Immature natural killer cell (primary cell): ENCODE data around the gene CDH23. TPM values are rescaled to one million over a fixed set of nuclear protein-coding genes. Genes with fewer than 3 reads are reported as not detected.
"Not testable (repeated sequence)": the region's sequence is repeated elsewhere in the genome, so short reads cannot be mapped to it uniquely, and the experiment has no call there.

Source experiments
- DNase-seq, 3 donors: peaks; one replicate each; pipeline ENCODE4 v3.0.0; 2022; ENCODE audit warnings: mixed read lengths in 1 of 3
- H3K27ac Mint-ChIP-seq, 6 donors: one replicate each; pipeline ENCODE4 v1.8.0; 2020; ENCODE audit warnings: mixed read lengths in 6 of 6, mild to moderate bottlenecking in 5 of 6, inconsistent platforms in 4 of 6, moderate library complexity in 3 of 6
- H3K27me3 Mint-ChIP-seq, 3 donors: one replicate each; pipeline ENCODE4 v1.8.0; 2020 to 2021; ENCODE audit warnings: low read depth in 3 of 3, mild to moderate bottlenecking in 3 of 3, mixed read lengths in 3 of 3, moderate library complexity in 3 of 3, inconsistent platforms in 1 of 3
- H3K36me3 Mint-ChIP-seq, 3 donors: one replicate each; pipeline ENCODE4 v1.8.0; 2020; ENCODE audit warnings: mixed read lengths in 3 of 3, inconsistent platforms in 2 of 3, mild to moderate bottlenecking in 2 of 3
- H3K4me1 Mint-ChIP-seq, 2 donors: one replicate each; pipeline ENCODE4 v1.8.0; 2020; ENCODE audit warnings: inconsistent platforms in 2 of 2, mild to moderate bottlenecking in 2 of 2, mixed read lengths in 2 of 2, moderate library complexity in 1 of 2
- H3K4me3 Mint-ChIP-seq, 5 donors: one replicate each; pipeline ENCODE4 v1.8.0; 2020; ENCODE audit warnings: mild to moderate bottlenecking in 5 of 5, mixed read lengths in 5 of 5, inconsistent platforms in 3 of 5, moderate library complexity in 3 of 5
- H3K9me3 Mint-ChIP-seq, 6 donors: one replicate each; pipeline ENCODE4 v1.8.0; 2020; ENCODE audit warnings: mild to moderate bottlenecking in 6 of 6, mixed read lengths in 6 of 6, inconsistent platforms in 4 of 6, moderate library complexity in 3 of 6
- polyA plus RNA-seq, 3 donors: library from polyadenylated mRNA; unstranded; fragments of 300-500 nt; fragmentation: Illumina TruSeq; gene quantifications; one replicate each; pipeline ENCODE4 v1.2.3, GENCODE V29; 2021

The CDH23 gene
- polyA plus RNA-seq, 3 donors from 2014 or later, result 0.47 to 0.59 TPM; not detected in 1

DNA sequence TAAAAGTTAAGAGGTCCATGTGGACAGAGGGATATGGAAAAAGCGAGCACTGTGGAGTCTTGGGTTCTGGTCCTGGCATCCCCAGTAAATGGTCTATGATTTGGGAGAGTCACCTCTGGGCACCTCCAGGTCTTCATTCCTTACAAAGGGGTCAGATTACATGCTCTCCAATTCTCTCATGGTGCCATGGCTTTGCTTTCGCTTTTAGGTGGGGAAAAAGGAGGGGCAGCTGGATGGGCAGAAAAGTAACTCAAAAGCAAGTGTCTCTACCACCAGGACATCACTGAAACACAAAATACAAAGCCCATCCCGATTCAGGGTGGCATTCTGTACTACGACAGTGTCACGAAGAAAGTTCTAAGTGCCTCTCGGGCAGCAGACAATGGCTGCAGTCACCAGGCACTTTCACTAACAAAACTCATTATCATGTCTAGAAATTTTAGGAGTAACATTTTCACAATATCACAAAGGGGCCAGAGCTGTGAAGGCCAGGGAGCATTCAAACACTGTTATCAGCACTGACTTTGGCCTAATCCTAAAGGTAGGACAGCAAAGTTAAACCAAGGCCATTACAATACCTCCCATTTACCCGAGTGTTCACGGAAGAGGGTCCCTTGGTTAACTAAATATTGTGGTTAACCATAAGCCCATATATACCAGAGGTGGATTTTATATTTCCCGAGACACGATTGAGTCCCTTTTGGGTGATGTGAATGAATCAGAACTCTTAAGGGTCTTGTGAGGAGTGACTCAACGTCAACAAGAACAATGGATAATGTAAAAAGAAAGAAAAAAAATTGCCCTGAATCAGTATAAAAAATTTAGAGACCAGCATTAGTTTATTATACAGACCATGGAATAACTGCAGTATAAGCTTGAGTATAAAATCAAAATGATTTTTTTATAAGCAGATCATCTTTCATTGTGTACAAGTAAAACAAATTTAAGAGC, 451.9 kb downstream of the CDH23 start:
- peaks cover 63 to 76% of the 10 kb centered on the region in 2 donors for H3K4me1 Mint-ChIP-seq
- peak overlapping the region in 3 of 5 donors; percentile 31 to 58 (median 52) for H3K4me3 Mint-ChIP-seq
- no peaks in the 10 kb centered on the region for H3K36me3 Mint-ChIP-seq
- peaks cover 3 to 10% (median 3%) of the 10 kb centered on the region in 3 donors for H3K27me3 Mint-ChIP-seq
- H3K9me3 Mint-ChIP-seq, result no peaks in the 10 kb centered on the region
- H3K27ac Mint-ChIP-seq, result peak overlapping the region in 5 of 6 donors; percentile 0 to 71 (median 37)
- DNase-seq, result no peak

DNA sequence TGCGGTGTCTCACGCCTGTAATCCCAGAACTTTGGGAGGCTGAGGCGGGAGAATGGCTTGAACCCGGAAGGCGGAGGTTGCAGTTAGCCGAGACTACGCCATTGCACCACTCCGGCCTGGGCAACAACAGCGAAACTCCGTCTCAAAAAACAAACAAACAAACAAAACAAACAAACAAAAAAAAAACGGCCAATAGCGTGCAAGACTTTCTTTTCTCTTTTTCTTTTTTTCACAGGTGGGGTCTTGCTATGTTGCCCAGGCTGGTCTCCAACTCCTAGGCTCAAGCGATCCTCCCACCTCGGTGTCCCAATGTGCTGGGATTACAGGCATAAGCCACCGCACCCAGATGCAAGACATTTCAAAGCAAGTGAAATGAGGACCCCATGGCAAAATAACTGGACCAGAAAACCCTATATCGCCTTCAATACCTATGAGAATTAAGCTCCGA, 452.8 kb downstream of the CDH23 start:
- Mint-ChIP-seq H3K9me3 (no peaks in the 10 kb centered on the region), H3K4me3 (peak overlapping the region; percentile 92 to 96 (median 93)), H3K36me3 (no peaks in the 10 kb centered on the region), H3K27ac (peak overlapping the region in 2 of 6 donors; percentile 84 to 94), H3K27me3 (peaks cover 3 to 10% (median 3%) of the 10 kb centered on the region in 3 donors), H3K4me1 (peaks cover 55 to 67% of the 10 kb centered on the region in 2 donors)
- no peak for DNase-seq

DNA sequence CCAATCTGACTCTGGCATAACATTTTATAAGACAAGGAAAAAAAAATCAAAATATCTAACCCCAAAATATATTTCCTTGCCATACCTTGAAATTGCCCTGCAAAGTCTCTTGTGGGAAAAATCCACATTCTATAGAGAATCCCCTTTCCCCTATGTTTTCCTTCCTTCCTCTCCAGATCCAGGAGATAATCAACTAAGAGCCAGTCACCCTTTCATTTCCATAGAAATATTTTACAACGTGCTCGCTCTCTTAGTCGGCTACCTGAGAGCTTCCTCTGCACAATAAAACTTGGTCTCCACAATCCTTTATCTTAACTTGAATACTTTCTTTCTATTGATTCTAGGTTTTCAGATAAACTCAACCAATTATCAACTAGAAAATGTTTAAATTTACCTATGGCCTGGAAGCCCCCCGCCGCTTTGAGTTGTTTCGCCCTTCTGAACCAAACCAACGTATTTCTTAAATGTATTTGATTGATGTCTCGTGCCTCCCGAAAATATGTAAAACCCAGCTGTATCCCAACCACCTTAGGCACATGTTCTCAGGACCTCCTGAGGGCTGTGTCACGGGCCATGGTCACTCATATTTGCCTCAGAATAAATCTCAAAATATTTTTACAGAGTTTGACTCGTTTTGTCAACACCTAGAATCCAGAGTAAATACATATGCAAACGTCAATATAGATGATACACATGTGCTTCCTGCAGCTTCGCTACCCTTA, 453.5 kb downstream of the CDH23 start:
- no peaks in the 10 kb centered on the region for H3K36me3 Mint-ChIP-seq
- H3K27ac Mint-ChIP-seq, result peak overlapping the region; percentile 80 to 95 (median 91)
- H3K4me3 Mint-ChIP-seq, result peak overlapping the region; percentile 92 to 96 (median 93)
- H3K27me3 Mint-ChIP-seq, result peaks cover 3 to 10% (median 3%) of the 10 kb centered on the region in 3 donors
- peaks cover 49 to 60% of the 10 kb centered on the region in 2 donors for H3K4me1 Mint-ChIP-seq
- H3K9me3 Mint-ChIP-seq, result no peaks in the 10 kb centered on the region
- no peak for DNase-seq

DNA sequence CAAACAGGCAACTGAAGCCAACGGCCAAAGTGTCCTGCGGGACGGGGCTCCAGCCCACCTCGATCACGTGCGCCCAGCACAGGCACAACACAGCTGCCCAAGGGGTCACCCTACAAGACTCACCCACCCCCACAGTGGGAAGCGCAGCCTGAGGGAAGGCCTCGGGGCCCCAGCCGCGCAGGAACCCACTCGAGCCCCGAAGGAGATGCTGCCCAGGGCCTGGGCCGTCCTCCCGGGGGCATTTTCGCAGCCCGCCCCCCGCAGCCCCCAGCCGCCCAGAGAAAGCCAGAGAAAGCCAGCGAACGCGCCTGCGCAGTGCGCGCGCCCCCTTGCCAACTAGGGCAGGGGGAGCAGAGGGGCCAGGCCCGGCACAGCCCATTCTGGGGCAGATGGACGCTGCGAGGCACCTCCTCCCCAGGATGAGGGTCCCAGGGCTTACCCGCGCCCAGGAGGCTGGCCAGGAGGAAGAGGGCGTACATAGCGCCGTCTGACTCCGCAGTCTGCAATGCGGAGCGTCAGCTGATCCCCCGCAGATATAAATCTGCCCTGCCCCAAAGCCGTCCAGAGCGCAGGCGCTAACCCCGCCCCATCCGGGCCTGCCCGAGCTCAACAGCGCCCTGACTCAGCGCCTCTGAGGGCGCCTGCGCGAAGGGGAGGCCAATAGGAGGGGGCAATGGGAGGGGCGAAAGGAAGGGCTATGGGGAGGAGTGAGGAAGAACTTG, 454.2 kb downstream of the CDH23 start, which contains the start of gene PSAP:
Gene PSAP (minus strand): TSS at position 509 of the 722 bp plus-strand sequence. CDS start 30 bp downstream, at position 479.
- peak; percentile 98 for DNase-seq
- H3K27ac Mint-ChIP-seq, result peak within 1 kb of the TSS; percentile 80 to 95 (median 91)
- H3K4me3 Mint-ChIP-seq, result peak within 1 kb of the TSS; percentile 92 to 96 (median 93)
- H3K27me3 Mint-ChIP-seq, result peaks cover 3 to 10% (median 3%) of the 10 kb centered on the region in 3 donors
- H3K4me1 Mint-ChIP-seq, result peaks cover 42 to 53% of the 10 kb centered on the region in 2 donors
- no peaks in the 10 kb centered on the region for H3K36me3 Mint-ChIP-seq
- H3K9me3 Mint-ChIP-seq, result no peaks in the 10 kb centered on the region

DNA sequence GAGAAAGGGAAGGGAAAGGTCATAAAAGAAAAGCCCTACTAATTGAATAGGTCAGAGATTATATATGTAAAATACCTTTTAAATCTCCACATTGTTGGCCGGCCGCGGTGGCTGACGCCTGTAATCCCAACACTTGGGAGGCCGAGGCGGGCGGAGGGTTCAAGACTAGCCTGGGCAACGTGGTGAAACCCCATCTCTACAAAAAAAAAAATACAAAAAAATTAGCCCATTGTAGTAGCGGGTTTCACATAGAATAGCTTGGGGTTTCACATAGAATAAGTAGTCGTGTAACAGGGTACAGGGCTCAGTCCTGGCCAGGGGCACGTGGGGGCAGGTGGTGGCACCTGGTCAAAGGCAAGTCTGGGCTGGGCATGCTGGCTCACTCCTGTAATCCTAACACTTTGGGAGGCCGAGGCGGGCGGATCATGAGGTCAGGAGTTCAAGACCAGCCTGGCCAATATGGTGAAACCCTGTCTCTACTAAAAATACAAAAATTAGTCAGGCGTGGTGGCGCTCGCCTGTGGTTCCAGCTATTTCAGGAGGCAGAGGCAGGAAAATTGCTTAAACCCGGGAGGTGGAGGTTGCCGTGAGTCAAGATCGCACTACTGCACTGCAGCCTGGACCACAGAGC, 454.9 kb downstream of the CDH23 start:
- H3K9me3 Mint-ChIP-seq, H3K36me3 Mint-ChIP-seq, DNase-seq: not testable (repeated sequence)
- H3K4me1 Mint-ChIP-seq, result peaks cover 38 to 48% of the 10 kb centered on the region in 2 donors
- peaks cover 3 to 10% (median 3%) of the 10 kb centered on the region in 3 donors for H3K27me3 Mint-ChIP-seq
- peak overlapping the region; percentile 92 to 96 (median 93) for H3K4me3 Mint-ChIP-seq
- peak overlapping the region; percentile 48 to 95 (median 91) for H3K27ac Mint-ChIP-seq

DNA sequence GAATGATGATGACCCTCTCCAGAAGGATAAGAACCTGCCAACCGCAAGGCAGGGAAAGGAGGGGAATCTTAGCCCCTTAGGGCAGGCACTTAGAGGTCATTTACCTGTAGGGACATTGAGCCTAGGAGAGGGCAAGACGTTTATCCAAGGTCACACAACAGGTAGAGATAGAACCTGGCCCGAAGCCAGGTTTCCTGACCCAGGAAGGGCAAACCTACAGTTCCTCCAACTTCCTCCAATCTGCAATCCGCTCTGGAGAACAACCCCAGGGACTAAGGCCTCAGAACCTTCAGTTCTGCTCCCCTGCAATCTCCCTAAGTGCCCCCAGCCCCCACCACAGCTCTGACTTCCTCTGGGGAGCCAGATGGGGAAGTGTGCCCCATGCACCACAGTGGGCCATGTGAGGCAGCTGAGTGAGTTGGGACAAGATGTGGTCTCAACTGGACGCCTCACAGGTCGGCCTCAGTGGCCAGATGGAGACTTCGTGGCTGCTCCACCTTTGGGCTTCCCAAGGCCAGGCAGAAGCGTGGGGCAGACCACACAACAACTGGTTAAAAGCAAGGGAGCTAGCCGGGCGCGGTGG, 455.7 kb downstream of the CDH23 start:
- Mint-ChIP-seq H3K27ac (peak overlapping the region in 1 of 6 donors; percentile 45), H3K27me3 (peaks cover 3 to 10% (median 3%) of the 10 kb centered on the region in 3 donors), H3K9me3 (no peaks in the 10 kb centered on the region), H3K36me3 (no peaks in the 10 kb centered on the region), H3K4me1 (peaks cover 35 to 40% of the 10 kb centered on the region in 2 donors), H3K4me3 (peak overlapping the region in 2 of 5 donors; percentile 93 to 96)
- DNase-seq, result no peak

DNA sequence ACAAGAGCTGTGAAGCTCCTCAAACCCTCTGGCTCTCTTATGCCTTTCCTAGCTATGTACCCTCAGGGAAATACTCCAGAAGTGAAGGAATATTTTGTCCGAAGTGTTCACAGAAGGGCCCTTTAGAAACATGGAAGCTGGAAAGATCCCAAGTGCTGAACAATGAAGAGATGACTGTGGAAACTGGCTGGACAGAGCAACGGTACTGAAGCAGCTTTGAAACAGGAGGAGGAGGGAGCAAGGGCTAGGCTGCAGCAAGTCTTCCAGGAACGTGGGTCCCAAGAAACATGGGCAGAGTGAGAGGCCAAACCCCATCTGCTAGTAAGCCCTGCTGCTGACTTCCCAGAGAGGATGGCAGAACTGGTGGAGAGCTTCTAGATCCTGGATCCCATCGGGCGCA, 457.3 kb downstream of the CDH23 start:
- H3K4me3 Mint-ChIP-seq, result no peak overlapping the region
- no peak overlapping the region for H3K27ac Mint-ChIP-seq
- peaks cover 3 to 12% (median 7%) of the 10 kb centered on the region in 3 donors for H3K27me3 Mint-ChIP-seq
- no peaks in the 10 kb centered on the region for H3K36me3 Mint-ChIP-seq
- DNase-seq, result no peak
- H3K4me1 Mint-ChIP-seq, result peaks cover 22 to 24% of the 10 kb centered on the region in 2 donors
- no peaks in the 10 kb centered on the region for H3K9me3 Mint-ChIP-seq

DNA sequence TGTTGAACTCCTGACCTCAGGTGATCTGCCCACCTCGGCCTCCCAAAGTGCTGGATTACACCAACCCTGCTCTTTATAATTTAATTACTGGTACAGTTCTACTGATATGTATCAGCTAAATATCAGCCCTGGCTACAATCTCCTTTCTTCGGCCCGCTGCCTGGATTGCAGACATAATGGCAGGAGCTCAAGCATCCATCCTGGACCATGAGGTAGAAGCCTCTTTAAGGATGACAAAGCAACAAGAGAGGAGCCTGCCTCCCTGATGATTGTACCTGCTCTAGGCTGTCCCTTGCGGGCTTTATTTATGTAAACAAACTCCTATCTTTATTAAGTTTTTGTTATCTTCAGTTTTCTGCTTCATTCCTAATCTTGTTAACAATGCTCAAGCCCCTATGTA, 459.9 kb downstream of the CDH23 start:
- no peaks in the 10 kb centered on the region for H3K36me3 Mint-ChIP-seq
- DNase-seq, result no peak
- no peaks in the 10 kb centered on the region for H3K9me3 Mint-ChIP-seq
- H3K27me3 Mint-ChIP-seq, result peaks cover 0 to 4% (median 1%) of the 10 kb centered on the region in 3 donors
- peaks cover 0 to 3% of the 10 kb centered on the region in 2 donors for H3K4me1 Mint-ChIP-seq
- H3K27ac Mint-ChIP-seq, result no peak overlapping the region
- H3K4me3 Mint-ChIP-seq, result no peak overlapping the region

DNA sequence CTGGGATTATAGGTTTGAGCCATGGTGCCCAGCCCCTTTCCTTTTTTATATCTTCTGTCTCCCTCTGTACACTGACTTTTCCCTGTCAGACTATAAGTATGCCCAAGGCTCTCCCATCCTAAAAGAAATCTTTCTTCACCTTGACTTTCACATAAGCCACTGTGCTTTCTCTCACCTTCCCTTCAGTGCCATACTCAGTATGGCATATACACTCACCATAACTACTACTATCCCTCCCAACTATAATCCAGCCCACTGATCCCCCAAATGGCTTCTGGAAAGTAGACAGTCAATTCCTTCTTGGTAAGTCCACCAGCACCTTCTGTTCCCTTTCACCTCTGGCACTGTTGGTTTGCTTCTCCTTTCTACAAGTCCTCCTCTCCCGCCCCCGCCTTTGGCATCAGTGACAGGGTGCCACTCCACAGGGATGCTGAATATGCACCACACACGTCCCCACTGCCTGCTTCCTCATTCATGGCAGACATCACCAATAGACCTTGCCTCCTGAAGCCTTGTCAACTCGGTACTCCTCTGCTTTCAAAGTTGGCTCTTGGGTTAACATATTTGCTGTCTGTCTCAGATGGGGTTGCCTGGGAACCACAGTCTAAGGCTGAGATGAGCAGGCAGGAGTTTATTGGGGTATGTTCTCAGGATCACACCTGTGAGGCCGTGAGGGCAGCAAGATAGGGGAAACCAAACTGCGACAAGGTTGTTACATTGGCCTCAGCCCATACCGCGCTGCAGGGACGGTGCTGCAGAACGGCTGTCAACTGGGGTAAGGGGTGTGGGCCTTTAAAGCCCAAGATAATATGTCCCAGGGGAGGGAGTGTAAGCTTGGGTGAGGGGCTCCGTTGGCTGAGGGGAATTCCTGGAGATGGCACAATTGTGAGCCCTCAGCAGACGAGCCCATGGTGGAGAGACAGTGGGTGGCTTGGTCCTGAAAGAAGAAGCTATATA, 461.5 kb downstream of the CDH23 start:
- no peaks in the 10 kb centered on the region for H3K4me1 Mint-ChIP-seq
- no peak overlapping the region for H3K4me3 Mint-ChIP-seq
- H3K27me3 Mint-ChIP-seq, result peaks cover 0 to 4% (median 1%) of the 10 kb centered on the region in 3 donors
- no peak for DNase-seq
- H3K27ac Mint-ChIP-seq, result no peak overlapping the region
- no peaks in the 10 kb centered on the region for H3K9me3 Mint-ChIP-seq
- H3K36me3 Mint-ChIP-seq, result no peaks in the 10 kb centered on the region

DNA sequence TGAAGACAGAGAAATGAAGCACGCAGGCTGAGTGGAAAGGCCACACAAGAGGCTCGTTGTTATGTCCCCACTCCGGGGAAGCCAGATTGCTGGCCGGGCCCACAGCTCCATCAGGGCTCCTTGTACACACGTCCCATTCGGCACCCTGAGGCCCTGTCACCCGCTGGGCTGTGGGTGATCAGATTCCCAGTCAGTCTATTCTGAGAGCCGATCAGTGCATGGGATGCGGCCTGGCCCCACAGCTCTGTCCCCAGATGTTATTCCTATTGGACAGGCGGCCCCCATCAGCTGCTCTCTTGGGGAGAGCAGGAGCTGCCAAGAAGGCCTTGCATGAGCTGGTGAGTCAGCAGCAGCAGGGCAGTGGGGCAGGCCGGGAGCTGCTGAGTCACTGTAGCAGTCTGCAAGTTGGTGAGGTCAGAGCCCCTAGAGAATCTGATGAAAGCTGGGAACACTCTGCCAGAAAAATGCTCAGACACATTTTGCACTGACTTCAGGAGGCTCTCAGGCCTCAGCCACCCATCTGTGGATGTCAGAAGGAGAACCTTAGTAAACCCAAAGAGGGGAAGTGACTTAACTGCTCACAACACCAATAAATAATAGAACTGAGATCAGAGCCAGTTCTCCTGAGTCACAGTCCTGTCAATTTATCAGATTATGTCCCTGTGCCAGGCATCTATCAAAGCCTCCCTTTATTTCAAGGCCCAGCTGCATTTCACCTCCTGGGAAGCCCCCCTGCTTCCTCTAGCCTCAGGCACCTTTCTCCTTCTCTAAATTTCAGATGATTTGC, 463.7 kb downstream of the CDH23 start:
- Mint-ChIP-seq H3K9me3 (no peaks in the 10 kb centered on the region), H3K27ac (no peak overlapping the region), H3K27me3 (peaks cover 0 to 4% (median 3%) of the 10 kb centered on the region in 3 donors), H3K4me1 (no peaks in the 10 kb centered on the region), H3K4me3 (no peak overlapping the region), H3K36me3 (no peaks in the 10 kb centered on the region)
- no peak for DNase-seq

DNA sequence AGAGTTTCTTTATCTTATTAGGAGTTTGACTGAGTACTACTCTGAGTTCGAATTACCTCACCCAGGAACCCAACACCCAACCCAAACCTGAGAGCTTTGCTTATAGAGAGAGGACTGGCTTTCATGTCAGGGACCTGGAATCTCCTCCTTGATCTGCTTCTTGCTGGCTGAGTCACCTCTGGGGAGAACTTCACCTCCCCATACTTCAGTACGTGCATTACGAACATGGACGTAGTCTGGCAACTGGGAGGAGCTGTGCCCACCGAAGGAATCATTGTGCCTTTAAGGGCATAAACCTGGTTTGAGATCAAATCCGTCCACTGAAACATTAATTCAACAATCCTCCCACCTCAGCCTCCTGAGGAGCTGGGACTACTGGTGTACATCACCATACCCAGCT, 466.5 kb downstream of the CDH23 start:
- Mint-ChIP-seq H3K36me3 (no peaks in the 10 kb centered on the region), H3K27ac (no peak overlapping the region), H3K9me3 (no peaks in the 10 kb centered on the region), H3K27me3 (peaks cover 0 to 3% (median 3%) of the 10 kb centered on the region in 3 donors), H3K4me3 (no peak overlapping the region), H3K4me1 (no peaks in the 10 kb centered on the region)
- DNase-seq, result no peak
